ENCODE measurements around the gene KCNE5.
"Not testable (repeated sequence)": the region's sequence is repeated elsewhere in the genome, so short reads cannot be mapped to it uniquely, and the experiment has no call there.

The KCNE5 gene

GRCh38 chrX:109601486-109601885 lies 23.5 kb downstream of the KCNE5 start:
- no peak for DNase-seq

GRCh38 chrX:109600237-109600651 lies 24.7 kb downstream of the KCNE5 start:
- no peak for DNase-seq

GRCh38 chrX:109596015-109596414 lies 29.0 kb downstream of the KCNE5 start:
- no peak for DNase-seq

- no peak for DNase-seq
Measured at GRCh38 chrX:109590176-109590575, 34.8 kb downstream of the KCNE5 start.

GRCh38 chrX:109585488-109585887 lies 39.5 kb downstream of the KCNE5 start:
- DNase-seq, result no peak

GRCh38 chrX:109578916-109579315 lies 46.1 kb downstream of the KCNE5 start:
- DNase-seq, result no peak

- no peak for DNase-seq
Measured at GRCh38 chrX:109577055-109577454, 47.9 kb downstream of the KCNE5 start.

GRCh38 chrX:109576083-109576482 lies 48.9 kb downstream of the KCNE5 start:
- not testable (repeated sequence) for DNase-seq
